HG03139 (cell line): ENCODE measurements around the gene NKAPD1.
A peak's percentile ranks its signal among the peaks of the same experiment; 100 is the strongest.
"Not testable (repeated sequence)": the region's sequence is repeated elsewhere in the genome, so short reads cannot be mapped to it uniquely, and the experiment has no call there.

ENCODE experiments used
- ATAC-seq: cut with Tn5 transposase; IDR thresholded peaks from one replicate; pipeline ENCODE4 v1.9.1; 2021; ENCODE audit not compliant: unreplicated experiment

The NKAPD1 gene

DNA sequence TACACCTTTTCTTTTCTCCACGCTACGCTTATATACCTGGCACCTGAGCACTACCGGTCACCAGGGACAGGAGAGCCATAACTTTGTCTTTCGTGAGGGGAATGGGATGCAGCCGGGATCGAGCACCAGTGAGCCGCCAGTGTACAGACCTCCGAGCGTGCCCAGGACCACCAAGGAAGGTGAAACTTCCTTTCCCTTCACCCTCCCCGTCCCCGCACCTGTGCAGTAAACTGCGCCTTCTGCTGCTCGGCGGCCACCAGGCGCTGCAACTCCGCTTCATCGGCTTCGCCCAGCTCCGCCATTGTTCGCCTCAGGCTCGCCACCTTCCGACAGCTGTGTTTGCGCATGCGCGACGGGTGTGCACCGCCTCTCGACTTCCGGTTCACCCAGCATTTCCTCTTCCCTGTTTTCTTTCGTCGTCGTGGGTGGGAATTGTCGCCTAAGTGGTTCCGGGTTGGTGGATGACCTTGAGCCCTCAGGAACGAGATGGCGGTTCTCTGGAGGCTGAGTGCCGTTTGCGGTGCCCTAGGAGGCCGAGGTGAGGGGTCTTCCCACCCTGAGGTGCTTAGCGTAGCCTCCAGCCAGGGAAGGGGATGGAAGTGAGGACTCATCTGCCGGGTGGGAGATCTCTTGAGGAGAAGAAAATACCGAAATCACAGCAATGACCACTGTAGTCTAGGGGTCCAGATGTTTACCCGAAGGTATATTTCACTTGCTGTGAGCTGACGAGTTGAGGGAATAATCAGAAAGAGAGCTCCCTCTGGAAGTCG lies 12.5 kb downstream of the NKAPD1 start, which contains the start of the genes SDHD and TIMM8B:
Gene SDHD, plus strand, starts transcription at position 452 of the 770 bp plus-strand sequence. Its CDS starts 35 bp downstream, at position 487.
Gene TIMM8B, minus strand, starts transcription at position 335 of the 770 bp plus-strand sequence. Its CDS starts 33 bp downstream, at position 302.
- ATAC-seq: peak; percentile 89

DNA sequence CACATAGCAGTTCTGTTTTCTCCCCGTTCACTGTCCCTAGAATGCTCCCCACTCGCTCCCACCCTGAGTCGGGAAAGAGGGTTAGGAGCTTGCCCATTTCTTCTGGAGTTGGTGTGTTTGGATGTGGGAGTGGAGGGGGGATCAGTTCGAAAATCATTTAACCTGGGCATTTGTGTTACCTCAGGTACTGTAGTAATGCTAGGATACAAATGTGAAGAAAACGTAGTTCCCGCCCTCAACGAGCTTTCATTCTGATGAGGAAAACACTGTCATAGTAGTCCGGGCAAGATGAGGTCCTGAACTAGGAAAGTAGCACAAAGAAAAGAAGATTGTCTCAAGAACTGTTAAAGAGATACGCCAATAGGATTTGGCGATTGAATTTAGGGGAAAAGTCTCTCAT lies 13.1 kb downstream of the NKAPD1 start:
- ATAC-seq: no peak

DNA sequence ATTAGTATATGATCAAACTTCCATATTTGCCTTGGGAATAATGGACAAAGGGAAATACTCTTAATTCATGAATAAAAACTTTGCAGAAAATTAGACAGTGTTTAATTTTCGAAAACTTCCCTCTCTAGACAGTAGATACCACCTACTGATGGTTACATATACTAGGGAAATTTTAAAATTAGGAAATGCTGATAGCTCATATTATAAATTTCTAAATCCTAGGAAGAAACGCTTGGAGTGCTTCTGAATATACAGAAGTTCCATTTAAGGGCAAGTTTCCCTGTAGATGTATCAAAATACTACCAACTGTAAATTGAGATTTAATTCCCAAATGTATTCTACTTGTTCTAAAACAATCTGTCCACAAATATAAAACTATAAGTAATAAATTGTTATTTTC lies 21.2 kb downstream of the NKAPD1 start:
- ATAC-seq: not testable (repeated sequence)

DNA sequence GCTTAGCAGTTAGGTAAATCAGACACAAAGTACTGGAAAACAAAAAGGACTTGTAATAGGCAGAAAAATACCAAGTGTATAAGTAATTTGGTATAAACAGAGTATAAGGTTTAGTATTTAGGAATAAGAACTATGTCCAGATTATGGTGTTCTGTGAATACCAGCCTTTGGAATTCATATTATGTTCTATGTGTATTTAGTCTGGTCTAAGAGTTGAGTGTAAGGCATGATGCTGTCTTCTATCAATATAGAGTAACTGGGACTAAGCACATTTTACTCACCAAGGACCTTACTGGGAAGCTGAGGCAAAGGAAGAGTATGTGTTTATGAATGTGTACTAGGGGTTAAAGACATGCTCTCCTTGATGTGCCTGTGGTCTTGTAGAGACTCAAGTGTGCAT lies 22.1 kb downstream of the NKAPD1 start:
- no peak for ATAC-seq

DNA sequence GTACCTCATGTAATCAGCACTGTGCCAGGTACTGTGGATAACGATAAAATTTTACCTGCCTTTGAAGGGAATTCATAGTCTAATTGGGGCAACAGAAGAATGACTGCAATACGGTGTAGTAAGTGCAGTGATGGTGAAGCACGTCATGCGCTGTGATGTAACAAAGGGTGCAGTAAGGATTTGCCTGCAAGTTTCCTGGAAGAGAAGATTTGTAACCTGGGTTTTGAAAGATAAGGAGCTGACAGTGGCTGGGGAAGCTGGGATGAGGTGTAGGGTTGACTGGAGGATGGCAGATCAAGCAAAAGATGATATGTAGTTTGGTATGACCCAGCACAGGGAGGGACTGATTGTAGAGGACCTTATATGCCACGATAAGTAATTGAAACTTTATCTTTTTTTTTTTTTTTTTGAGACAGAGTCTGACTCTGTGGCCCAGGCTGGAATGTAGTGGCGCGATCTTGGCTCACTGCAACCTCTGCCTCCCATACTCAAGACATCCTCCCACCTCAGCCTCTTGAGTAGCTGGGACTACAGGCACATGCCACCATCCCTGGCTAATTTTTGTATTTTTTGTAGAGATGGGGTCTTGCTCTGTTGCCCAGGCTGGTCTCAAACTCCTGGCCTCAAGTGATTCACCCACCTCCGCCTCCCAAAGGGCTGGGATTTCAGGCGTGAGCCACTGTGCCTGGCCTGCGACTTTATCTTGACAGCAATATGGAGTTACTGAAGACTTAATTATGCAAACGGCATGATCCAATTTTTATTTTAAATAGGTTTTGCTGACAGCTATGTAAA lies 23.8 kb downstream of the NKAPD1 start:
- ATAC-seq: no peak

DNA sequence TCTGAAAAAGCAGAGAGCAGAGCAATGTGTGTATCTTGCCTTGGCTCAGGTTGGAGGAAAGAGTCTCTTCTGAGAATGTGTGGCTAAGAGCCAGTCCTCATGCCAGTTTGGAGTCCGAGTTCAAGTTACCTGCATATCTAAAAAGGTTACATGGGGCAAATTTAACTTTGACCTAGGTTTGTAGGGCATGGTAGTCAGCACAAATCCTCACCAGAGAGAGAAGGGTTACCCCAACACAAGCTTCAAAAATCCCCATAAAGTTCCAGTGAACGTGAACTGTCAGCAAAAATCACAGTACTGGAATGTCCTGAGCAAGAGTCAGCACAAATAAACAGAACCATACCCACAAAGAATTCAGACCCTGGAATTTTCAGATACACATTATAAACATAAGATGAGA lies 26.4 kb downstream of the NKAPD1 start:
- no peak for ATAC-seq

DNA sequence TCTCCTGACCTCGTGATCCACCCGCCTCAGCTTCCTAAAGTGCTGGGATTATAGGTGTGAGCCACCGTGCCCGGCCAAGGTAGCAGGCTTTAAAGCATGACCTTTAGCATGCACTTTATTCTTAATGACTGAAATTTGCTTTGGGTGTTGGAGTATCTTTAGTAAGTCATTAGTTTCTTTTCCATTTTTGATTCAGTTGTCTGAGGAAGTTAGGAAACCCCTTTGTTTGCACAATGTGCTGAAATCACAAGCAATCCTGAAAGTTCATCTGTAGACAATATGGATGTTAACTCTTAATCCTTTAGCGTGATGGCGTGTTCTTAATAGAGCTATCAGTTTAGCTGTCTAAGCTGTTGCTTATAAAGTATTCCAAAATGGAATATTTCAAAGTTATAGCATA lies 29.3 kb downstream of the NKAPD1 start:
- no peak for ATAC-seq

DNA sequence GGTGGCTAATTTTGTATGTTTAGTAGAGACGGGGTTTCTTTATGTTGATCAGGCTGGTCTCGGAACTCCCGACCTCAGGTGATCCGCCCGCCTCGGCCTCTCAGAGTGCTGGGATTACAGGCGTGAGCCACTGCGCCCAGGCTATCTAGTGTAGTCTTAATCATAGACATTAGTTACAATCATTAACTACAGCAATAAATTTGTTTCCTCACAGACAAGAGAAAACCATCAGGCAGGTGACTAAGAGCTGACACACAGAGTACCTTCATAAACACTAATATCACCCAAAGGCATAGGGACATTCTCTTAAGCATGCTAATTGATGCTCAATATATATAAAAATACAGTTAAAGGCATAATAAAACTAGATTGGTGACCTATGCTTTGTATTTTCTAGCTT lies 32.0 kb downstream of the NKAPD1 start:
- ATAC-seq: no peak

DNA sequence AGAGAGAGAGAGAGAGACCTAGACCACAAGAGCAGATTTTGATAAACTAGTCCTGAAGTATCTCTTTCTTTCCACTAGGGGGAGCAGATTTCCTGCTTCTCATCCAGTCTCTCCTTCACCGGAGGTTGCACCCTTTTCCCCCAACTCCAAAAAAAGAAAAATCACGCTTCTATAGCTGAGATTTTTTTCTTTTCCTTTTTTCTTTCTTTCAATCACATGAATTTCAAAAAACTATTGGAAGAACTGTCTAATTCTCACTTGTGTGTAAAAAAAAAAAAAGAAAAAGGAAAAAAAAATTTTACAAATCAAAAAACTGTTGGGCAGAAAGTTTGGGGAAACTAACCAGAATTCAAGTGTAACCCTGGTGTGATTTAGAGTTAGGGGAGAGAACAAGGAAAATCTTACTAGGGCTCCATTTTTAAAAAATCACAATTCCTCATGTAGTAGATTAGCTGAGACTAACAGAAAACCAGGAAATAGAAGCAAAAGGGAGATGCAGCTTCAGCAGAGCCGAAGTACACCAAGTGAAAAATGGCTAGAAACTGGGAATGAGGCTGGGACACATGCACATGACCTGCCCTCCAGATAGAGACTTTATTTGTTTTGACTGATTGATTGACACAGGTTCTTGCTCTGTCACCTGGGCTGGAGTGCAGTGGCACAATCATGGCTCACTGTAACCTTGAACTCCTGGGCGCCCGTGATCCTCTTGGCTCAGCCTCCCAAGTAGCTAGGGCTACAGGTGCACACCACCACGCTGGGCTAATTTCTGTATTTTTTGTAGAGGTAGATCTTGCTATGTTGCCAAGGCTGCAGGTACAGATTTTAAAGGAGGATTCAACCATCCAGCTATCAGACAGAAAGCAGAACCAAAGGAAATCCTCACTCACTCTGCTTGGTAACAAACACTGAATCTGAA lies 39.7 kb downstream of the NKAPD1 start:
- ATAC-seq: no peak

DNA sequence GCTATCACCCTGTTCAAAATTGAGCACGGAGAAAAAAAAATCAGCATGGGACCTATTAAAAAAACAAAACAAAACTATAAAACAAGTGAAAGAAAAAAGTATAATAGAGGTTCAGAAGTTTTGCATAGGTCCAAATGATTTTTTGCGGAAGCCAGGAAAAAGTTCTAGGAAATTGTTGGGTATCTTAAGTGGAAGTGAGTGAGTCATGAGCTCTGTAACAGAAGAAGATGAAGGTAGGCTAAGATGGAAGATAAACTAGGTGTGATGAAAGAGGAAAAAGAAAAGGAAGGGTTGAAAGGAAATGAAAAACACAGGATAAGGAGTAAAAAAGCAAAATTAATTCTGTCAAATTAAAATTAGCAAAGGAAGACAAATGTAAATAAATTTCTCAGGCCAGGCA lies 40.4 kb downstream of the NKAPD1 start:
- ATAC-seq: no peak

DNA sequence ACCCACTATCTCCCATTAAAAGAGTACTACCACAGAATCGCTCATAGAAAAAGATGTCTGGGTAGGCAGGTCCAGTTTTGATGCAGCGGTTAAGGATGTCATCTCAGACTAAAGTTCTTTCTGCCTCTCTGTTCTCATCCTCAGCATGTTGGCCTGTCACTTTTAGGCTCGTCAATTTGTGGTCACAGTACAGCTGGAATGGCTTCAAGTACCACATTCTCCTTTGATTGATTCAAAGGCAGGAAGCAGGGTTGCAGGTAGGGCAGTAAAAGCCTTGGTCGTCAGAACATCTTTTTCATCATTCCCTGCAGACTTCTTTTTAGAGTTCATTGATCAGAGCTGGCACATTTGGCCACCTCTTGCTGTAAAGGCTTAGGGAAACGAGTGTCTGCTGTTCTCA lies 41.3 kb downstream of the NKAPD1 start:
- no peak for ATAC-seq

DNA sequence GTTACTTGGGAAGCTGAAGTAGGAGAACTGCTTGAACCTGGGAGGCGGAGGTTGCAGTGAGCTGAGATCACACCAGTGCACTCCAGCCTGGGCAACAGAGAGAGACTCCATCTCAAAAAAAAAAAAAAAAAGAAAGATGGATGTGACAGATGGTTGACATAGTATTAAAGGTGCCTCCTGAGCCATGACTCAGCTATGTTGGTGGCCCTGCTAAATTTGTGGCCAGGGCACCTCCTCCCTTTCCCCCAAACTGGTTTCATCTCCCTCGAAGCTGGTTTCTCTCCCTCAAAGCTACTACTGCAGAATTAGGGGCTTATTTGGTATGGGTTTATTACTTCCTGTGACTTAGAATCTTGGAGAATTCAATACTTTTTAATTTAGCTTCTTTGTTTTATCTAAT lies 44.1 kb downstream of the NKAPD1 start:
- ATAC-seq: no peak

DNA sequence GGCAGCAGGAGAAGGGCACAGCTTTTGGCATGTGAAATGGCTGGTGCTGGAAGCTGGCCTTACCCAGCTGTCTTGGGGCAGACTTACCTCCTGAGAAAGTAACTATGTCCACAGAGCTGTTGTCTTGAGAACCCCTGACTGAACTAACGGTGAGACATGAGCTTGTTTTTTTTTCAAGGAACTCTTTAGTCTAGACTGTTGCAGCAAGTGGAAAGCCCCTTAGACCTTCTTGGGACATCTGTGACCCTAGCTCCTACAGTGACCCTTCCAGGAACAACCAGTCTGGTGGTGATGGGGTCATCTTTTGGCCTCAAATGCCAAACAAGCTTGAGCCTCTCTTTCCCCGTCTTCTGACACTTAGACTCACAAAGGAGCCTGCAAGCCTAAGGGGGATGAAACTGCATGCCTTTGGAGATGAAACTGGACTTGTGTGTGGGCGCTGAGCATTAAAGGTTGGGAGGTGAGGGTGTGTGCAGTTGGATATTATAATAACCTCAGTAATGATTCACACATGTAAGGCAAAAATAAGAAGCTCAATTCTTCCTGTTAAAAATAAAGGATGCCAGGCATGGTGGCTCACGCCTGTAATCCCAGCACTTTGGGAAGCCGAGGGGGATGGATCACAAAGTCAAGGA lies 48.0 kb downstream of the NKAPD1 start:
- no peak for ATAC-seq

DNA sequence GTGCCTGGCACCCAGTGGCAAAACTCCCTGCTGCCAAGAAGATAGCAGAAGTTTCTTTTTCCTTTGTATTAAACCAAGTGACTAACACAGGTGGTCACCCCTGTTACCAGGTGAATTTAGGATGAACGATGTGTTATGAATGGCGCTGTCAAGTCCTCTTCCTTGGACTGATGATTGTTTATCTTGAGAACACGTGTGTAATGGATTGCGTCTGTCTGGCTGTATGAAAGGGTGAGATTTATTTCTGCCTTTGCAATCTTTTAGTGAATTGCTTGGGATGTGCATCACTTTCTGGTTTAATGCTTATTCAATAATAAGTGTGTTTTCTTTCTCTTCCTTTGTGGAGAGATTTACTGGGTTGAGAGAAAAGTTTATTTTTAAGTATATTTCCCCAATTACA lies 49.0 kb downstream of the NKAPD1 start:
- ATAC-seq: no peak

DNA sequence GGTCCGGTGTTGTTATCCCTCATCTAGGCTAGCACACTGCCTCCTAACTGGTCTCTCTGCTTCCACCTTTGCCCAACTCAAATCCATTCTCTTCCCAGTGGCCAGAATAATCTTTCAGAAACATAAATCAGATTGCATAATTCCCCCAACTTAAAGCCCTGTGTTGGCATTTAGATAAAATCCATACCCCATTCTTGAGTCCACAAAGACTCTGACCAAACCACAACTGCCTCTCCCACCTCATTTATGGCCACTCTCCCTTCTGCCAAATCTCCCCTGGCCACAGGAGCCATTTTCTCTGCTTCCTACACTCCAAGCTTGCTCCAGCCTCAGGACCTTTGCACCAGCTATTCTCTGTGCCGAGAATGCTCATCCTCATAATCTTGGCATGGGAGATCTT lies 53.0 kb downstream of the NKAPD1 start:
- ATAC-seq: no peak

DNA sequence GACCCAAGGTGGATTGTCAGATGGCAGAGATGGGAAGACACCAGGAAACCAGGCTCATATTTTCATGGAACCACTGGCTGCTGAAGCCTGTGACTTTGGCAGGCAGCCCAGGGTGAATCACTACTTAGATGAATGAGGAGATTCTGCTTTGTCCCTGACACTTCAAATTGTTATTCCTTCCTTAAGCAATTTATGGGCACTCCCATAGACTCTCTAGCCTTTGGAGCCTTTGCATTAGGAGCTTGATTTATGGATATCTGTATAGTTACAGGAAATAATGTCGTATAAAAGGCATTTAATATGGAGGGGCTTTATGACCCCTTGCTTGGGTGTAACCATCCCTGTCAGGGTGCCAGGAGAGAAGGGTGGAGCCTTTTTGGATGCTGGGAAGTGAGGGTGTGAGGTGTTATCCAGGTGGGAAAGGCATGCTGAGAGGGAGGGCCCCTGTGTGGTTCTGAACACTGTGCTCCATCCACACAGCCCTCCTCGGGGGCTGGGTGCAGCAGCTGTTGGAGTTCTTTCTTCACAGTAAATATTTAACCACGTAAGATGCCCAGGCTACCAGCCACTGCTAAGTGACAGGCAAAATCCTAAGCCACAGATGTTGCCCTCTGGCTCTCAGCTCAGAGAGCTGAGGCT lies 54.5 kb downstream of the NKAPD1 start:
- no peak for ATAC-seq

DNA sequence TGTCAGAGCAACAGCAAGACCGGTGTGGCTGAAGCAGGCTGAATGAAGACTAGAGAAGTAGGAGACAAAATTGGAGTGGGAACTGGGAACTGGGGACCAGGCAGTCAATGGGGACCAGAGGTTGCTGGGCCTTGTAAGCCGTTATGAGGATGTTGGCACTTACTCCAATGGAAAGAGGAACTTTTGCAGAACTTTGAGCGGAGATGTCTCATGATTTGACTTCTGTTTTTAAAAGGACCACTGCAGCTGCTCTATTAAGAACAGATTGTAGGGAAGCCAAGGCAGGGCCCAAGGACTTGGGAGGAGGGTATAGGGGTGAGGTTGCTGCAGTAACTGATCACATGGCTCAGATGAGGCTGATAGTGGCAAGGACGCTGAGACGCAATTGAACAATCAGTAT lies 55.6 kb downstream of the NKAPD1 start:
- ATAC-seq: no peak

DNA sequence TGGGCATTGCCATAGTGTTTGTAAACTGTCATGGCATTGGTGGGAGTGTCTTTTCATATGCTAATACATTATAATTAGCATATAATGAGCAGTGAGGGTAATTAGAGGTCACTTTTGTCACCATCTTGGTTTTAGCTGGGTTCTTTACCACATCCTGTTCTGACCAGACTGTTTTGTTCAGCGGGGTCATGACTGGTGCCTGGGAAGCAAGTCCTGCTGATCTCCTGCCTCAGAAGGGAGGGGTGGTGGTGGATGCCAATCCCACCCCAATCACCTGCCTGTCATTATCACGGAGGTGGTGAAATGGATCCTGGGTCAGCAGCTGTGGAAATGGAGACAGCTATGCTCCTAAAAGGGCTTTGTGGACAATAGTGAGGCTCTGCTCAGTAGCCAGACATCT lies 58.6 kb downstream of the NKAPD1 start:
- ATAC-seq: no peak

DNA sequence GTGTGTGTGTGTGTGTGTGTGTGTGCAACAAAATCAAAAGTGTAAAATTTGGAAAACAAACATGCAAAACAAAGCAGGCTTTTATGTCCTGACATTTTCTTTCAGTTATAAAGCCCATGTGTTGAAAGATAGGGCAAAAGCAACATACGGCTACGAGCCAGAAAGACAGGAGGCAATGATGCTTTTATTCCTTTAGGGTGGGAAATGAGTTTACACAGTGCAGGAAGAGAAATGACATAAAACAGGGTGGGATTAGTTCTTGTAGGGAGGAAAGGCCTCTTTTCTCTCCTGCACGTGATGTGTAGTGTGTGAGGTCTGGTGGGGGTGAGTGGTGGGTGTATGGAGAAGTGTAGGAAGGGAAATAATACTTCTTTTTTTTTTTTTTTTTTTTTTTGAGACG lies 60.4 kb downstream of the NKAPD1 start:
- ATAC-seq: no peak
